ENCODE results near the gene FAM131C.
"Not testable (repeated sequence)": the region's sequence is repeated elsewhere in the genome, so short reads cannot be mapped to it uniquely, and the experiment has no call there.

Gene FAM131C

DNA sequence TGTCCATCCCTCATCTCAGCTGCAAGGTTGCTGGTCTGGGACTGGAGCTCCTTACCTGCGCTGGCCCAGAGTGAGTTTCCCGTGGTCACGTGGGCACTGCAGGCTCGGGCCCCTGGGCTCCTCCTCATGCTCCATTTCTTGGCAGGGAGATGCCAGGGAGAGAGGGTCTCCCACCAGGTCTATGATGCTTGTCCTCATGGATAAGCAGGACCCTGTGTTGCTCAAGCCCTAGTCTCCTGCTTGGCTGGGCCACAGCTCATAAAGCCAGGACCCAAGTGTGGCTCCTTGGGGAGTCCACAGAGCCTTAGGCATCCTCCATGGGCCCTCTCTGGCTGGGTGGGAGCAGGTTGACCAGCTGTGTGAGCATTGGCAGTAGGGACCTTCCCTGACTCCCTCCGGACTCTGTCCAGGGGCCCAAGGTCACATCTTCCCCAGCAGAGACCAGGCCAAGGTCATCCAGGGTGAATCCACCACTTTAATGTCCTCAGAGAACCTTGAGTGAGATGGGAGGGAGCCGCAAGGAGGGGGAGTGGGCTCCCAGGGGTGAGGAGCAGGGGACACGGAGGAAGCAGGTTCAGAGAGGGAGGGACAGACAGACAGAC, 16.0 kb downstream of the FAM131C start:
- not testable (repeated sequence) for DNase-seq

DNA sequence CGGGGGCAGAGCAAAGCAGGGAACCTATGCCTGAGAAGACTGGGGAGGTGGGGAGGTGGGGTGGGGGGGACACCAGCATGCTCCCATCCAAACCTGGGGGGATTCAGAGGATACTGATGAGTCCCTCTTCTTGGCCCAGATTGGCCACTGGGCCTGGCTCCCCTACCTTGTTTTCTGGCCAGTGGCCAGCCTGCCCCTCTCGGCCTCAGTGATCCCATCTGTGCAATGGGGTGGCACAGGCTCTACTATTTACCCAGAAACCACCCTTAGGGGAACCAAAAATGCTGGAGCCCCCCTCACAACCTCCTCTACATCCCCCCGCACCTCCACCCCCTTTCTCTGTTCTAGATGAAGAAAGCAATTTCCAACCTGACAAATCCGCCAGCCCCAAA, 16.9 kb downstream of the FAM131C start:
- not testable (repeated sequence) for DNase-seq

DNA sequence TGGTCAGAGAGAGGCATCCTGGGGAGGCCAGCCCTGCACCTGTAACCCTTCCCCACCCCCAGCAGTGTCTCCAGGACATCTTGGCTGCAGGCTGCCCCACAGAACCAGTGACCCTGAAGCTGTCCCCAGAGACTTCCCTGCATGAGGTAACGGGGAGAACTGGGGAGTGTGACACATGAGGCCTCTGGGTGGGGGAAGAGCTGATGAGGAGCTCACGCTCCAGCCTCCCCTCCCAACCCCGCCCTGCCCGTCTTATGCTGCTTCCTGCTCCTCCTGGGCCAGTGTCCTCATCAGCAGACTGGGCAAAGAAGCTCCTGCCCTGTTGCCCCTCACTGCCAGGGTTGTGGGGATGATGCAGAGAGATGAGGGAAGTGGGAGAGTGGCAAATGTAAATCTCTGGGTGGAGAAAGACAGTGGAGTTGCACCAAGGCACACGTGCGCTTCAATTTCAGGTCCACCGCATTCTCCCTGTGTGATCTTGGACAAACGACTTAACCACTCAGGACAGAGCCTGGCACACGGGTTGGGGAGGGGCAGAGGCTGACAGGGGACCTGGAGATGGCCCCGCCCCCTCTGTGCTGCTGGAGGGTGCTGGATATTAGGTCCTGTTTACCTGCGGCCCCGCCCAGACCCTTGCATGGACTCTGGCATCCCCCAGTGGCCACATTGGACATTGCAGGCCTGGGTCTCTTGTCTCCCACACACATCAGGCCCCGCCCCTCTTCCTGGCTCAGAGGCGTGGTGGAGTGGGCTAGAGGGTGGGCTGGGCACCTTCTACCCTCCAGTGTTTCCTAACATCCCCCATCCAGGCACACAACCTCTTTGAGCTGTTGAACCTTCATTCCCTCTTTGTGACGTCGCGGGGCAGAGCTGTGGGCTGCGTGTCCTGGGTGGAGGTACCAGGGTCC, 17.6 kb downstream of the FAM131C start:
- DNase-seq = peak; percentile 85

DNA sequence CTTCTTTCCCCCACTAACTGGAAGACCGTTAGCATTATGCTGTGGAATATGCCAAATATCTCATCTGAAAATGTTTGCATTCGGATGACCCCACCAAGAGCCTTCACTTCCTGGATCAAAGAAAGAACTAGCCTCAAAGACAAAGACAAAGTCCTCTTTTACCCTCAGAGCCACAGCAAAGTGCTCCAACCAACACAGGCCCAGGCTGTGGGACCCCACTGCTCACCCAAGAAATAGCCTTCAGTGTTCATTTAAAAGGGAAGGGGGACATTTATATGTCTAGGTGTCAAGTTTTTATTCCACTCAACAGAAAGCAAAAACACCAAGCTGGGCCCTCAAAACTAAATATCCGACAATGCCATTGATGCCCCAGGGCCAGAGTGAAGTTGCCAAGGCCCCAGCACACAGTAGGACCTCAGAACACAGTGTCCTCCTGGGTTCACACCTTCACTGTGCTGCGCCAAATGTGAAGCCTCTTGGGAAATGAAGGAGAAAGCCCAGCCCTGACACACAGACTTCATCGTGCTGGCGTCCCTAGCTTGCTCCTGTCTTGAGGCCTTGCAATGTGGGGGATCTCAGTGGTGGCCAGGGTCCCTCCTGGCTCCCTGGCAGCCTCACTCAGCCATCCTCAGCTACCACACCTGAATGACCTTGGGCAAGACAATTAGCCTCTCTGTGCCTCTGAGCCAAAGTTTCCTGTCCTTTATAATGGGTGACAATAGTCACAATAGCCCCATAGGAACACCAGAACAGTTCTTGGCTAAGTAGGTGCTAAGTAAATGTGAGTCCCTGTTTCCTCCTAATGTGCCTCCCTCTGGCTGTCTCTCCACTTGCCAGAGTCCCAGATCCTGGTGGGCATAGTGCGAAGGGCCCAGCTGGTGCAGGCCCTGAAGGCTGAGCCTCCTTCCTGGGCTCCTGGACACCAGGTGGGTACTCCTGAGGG, 18.6 kb downstream of the FAM131C start:
- no peak for DNase-seq

DNA sequence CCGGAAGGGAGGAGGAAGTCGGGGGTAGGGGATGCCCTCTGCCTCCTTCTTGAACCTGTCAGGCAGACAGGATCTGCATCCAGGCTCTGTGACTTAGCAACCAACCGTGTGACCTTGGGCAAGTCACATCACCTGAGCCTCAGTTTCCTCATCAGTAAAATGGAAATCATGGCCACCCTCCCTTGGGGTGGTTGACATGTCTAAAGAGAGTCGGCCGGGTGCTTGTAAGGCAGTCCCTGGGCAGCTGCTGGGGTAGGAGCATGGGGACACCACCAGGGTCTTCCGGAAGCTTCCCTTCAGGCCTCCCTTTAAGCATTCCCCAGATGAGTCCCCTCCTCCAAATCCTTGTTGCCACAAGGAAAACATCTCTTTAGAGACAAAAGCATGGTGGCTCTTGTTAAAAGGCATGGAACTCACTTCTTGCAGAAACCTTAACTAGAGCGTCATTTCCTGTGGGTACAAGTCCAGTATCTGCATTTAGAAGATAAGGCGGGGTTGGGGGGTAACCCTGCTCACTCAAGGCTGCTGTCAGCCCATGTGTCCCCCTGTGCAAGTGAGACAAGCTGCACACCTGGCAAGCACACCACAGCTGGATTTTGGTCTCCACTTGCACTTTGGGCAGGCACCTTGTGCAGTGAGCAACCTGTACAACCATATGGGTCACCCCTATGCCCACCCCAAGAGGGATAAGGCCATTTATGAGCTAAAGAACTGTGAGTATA, 19.5 kb downstream of the FAM131C start:
- DNase-seq = no peak

DNA sequence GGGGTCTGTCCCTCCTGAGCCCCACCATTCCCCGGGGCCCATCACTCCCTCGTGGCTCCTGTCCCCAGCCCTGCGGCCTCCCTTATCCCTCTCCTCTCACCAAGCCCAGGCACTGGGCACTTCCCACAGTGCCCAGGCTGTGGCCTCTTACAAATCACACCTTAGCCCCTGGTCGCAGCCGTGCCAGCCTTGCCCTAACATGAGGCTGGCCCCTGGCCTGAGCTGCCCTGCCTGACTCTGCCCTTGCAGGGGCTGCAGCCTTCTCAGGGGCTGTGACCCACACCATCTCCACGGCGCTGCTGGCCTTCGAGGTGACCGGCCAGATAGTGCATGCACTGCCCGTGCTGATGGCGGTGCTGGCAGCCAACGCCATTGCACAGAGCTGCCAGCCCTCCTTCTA, 21.5 kb downstream of the FAM131C start:
- not testable (repeated sequence) for DNase-seq

DNA sequence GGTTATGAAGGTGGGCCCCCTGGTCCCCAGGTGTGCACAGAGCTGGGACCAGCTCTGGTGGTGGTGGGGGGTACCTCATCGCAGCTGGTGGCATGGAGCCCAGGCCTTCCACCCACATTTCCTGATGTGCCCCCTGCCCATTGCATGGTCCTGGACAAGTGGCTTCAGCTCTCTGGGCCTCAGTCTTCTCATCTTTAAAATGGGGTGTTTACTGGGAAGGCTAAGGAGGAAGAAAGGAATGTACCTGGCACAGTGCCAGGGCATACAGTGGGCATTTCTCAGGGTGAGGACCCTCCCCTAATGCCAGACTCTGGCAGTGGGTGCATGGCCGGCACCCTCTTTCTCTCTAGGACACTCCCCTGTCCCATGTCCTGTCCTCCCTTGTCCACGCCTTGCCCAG, 22.4 kb downstream of the FAM131C start:
- DNase-seq = no peak

DNA sequence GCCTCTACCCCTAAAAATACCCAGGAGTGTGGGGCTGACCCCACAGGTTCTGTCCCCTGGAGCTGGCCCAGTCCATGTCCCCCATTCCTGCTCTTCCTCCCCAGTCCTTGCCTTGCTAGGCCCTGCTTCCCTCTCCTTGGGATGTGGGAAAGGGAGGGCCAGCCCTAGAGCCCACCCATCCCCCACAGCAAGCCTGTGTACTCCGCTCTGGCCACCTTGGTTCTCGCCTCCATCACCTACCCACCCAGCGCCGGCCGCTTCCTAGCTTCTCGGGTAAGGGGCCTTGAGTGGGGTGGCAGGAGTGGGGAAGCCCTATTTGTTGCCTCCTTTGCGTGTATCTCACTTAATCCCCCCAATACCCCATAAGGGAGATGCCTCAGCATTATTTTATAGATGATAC, 23.1 kb downstream of the FAM131C start:
- no peak for DNase-seq

DNA sequence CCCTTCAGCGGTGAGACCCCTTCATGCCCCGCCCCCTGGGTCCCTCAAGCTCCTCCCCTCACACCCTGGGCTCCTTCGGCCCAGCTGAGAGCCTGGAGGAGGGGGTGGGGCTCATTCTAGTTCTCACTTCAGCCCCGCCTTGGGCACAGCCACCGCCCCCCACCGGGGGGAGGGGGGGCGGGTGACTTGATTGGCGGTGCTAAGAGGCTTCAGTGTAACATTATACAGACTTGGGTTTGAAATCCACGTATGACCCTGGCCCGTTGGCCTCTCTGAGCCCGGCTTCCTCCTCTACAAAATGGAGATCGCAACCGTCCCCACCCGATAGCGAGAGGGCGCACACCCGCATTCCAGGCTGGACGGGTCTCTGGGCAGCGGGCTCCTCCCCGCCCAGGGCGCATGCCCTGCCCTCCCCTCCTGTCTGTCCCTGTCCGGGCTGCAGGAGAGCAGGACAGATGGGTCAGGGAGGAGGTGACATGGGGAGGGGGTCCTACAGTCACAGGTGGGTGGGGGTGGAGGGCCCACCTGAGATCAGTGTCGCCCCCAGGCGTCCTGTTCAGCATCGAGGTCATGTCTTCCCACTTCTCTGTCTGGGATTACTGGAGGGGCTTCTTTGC, 24.8 kb downstream of the FAM131C start:
- DNase-seq = peak; percentile 47

DNA sequence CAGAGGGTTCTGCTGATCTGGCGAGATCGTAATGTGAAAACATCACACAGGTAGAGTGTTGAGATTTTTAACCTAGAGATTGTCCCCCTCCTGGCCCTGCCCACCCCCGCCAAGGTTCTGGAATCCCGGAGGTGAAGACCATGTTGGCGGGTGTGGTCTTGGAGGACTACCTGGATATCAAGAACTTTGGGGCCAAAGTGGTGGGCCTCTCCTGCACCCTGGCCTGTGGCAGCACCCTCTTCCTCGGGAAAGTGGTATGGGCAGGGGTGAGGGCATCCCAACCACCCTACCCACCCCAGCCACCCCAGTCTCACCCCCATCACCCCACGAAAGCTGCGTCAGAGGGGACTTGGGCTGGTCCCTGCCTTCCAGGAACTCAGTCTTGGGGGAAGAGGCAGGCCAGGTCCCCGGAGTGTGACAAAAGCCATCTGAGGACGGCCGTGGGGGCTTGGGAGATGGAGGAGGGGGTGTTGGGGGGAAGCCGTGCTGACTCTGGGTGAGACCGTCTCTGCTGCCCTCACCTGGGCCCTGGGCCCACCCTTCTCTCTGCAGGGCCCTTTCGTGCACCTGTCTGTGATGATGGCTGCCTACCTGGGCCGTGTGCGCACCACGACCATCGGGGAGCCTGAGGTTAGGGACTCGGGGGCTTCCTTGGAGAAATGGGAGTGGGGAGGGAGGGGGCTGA, 25.5 kb downstream of the FAM131C start:
- DNase-seq = no peak

DNA sequence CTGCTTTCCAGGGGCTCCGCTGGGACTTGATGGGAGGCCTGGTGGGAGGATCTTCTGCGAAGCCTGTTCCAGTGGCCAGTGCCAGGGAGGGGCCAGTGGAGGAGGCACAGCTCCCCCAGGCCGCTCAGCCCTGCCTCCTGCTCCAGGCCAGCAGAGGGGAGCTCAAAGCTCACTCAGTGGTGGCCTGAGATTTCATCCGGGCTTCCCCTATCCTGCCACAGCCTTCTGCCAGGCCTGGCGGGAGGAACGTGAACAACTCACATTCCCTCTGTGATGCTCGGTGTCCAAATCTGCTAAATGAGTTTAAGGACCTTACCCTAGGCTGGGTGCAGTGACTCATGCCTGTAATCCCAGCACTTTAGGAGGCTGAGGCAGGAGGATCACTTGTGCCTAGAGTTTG, 26.6 kb downstream of the FAM131C start:
- DNase-seq = no peak

DNA sequence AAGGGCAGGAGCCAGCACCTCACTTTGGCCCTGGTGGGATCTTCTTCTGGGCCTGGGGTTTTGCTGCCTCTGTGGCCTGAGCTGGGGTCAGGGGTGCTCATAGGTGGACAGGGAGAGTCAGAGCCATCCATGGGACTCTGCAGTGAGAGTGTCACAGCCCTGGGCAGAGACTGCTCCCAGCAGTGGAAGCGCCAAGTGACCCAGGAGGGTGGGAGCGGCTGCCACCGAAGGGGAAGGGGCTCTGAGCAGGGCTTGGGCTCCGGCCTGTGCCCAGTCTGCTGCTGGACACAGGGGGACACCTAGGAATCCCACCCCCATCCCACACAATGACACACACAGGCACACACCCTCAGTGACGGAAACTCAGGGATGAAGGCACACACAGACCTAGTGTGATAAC, 29.5 kb downstream of the FAM131C start:
- no peak for DNase-seq

DNA sequence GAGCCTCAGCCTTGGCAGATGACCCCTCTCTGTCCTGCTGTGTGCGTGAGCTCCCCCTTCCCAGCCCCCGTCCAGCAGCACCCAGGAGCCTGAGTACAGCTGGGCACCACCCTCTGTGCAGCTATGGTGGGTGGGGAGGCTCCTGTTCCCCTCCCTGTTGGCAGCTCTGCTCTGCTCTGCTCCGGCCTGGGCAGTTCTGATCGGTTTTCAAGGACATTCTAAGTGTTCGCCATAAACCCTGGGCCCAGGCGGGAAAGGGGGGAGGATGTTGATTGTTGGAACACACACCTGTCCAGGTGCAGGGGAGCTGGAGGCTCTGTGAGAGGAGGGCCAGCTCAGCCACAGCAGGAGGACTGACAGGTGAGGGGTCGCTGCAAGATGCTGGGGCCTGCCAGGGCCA, 29.9 kb downstream of the FAM131C start, which contains the start of gene CLCNKB:
CLCNKB (plus strand) TSS at position 262 of the 400 bp plus-strand sequence. CDS start 711 bp downstream, outside the sequence.
- DNase-seq = no peak

DNA sequence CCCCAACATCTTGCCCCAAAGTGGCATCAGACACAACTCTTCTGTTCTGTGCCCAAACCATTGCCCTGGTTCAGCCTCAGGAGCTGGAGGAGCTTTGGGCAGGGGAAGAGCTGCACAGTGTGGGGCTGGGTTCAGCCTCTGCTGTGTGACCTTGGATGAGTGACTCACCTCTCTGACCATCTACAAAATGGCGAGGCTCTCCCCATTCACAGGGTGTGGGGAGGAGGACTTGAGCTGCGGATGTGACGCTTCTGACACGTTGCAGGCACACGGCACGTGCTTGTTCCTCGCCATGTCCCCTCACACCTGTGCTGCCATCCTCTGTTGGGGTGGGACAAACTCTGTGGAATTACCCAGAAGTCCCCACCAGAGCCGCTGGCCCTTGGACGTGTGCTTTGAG, 30.8 kb downstream of the FAM131C start:
- DNase-seq = not testable (repeated sequence)

DNA sequence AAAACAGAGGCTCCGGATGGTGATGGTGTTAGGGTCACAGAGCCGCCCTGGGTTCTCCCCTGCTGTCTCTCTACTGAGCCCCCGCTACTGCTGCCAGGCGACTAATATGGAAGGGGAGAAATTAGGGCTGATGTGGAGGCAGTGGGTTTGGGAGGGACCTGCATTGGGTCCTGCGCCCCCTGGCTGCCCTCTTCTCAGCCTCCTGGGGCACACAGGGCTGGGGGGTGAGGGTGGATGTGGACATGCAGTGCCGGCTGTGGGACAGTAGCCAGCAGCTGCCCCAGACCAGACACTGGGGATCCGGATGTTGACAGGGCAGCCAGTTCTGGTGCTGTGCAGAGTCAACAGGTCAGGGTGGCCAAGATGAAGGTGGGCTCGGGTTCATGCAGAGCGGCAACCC, 31.4 kb downstream of the FAM131C start:
- no peak for DNase-seq

DNA sequence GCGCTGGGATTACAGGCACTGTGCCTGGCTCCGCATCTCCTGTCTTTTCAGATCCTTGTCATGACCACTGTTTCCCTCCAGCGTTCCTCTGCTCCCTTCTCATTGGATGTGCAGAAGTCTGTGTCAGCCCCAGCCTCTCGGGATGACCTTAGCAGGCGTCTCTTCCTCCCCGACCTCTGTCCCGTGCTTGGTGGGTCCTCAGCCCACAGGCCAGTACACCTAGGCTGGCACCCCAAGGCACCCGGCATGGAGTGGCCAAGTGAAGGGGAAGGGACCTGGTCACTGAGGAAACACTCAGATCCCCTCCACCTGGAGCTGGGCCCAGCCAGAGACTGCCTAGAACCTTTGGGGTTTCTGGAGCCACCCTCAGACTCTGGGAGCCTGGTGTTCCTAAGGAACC, 32.3 kb downstream of the FAM131C start:
- DNase-seq = no peak

DNA sequence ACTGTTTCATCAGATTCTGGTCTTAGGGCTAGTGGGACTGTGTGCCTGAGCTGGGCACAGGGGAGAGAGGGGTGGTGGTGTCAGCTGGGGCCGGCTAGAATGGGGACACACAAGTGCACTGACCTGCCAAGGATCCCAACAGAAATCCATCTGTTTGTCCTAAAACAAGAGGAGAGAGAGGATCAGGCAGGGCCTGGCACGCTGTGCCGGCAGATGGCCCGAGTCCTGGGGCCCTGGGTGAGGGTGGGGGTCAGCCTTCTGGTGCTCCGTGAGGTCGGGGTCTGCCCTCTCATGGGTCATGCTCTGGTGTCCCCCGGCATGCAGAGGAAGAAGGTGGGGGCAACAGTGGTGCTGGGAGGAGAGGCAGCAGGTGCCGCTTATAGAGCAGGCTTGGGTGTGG, 33.6 kb downstream of the FAM131C start:
- not testable (repeated sequence) for DNase-seq

DNA sequence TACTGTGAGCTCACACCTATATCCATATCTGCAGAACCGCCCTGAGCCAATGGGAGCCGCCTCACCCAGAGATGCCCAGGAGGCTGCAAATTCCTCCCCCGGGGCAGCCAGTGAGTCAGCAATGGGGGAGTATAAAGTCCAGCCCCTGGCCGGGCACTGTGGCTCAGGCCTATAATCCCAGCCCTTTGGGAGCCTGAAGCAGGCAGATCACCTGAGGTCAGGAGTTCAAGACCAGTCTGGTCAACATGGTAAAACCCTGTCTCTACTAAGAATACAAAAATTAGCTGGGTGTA, 34.9 kb downstream of the FAM131C start:
- DNase-seq = no peak

DNA sequence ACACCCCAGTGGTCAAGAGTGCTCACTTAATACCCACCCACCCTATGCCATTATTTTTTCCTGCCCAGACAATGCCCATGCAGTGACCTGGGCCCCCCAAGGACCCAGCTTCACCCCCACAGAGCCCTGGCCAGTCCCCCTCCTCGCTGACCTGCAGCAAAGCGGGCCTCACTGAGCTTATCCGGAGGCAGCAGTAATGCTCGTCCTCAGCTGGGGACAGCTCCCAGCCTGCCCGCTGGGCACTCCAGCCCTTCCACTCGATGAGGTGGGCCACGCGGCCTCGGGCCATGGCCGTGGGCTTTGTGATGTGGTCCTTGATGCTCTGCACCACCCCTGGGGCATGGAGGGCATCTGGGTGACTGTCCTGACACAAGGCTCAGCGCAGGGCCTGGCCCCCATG, 37.0 kb downstream of the FAM131C start:
- not testable (repeated sequence) for DNase-seq

DNA sequence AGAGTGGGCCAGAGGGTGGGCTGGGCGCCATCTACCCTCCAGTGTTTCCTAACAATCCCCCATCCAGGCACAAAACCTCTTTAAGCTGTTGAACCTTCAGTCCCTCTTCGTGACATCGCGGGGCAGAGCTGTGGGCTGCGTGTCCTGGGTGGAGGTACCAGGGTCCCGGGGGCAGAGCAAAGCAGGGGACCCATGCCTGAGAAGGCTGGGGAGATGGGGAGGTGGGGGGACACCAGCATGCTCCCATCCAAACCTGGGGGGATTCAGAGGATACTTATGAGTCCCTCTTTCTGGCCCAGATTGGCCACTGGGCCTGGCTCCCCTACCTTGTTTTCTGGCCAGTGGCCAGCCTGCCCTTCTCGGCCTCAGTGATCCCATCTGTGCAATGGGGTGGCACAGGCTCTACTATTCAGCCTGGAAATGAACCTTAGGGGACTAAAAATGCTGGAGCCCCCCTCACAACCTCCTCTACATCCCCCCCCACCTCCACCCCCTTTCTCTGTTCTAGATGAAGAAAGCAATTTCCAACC, 40.3 kb downstream of the FAM131C start:
- not testable (repeated sequence) for DNase-seq

DNA sequence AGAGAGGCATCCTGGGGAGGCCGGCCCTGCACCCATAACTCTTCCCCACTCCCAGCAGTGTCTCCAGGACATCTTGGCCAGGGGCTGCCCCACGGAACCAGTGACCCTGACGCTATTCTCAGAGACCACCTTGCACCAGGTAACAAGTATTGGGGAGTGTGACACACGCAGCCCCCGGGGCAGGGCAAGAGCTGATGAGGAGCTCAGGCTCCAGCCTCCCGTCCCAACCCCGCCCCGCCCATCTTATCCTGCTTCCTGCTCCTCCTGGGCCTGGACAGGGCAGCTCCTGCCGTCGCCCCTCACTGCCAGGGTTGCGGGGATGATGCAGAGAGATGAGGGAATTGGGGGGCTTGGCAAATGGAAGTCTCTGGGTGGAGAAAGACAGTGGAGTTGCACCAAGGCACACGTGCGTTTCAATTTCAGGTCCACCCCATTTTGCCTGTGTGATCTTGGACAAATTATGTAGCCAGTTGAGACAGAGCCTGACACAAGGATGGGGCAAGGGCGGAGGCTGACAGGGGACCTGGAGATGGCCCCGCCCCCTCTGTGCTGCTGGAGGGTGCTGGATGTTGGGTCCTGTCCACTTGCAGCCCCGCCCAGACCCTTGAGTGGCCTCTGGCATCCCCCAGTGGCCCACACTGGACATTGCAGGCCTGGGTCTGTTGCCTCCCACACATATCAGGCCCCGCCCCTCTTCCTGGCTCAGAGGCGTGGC, 40.9 kb downstream of the FAM131C start:
- peak; percentile 42 for DNase-seq
